GM12865 (cell line): ENCODE measurements around the gene BRSK1.

Experiments used
- DNase-seq: peaks from one replicate; pipeline ENCODE4 v3.0.0; 2010; ENCODE audit warnings: low read depth
- H3K4me3 ChIP-seq: 2 replicates; pipeline ENCODE4 v1.5.1; 2011; ENCODE audit warnings: mild to moderate bottlenecking, low read depth, low read length, control low read depth
- CTCF ChIP-seq: IDR thresholded peaks from 2 replicates; pipeline ENCODE4 v1.5.1; 2011; ENCODE audit warnings: low read length, control low read depth, low read depth, inconsistent platforms; ENCODE audit not compliant: insufficient read depth; ENCODE audit errors: missing control alignments

The BRSK1 gene

GRCh38 chr19:55300886-55301458, 17.2 kb downstream of the BRSK1 start:
- no peak overlapping the region for H3K4me3 ChIP-seq
- no peak for DNase-seq
- no peak for TF ChIP-seq CTCF

DNA sequence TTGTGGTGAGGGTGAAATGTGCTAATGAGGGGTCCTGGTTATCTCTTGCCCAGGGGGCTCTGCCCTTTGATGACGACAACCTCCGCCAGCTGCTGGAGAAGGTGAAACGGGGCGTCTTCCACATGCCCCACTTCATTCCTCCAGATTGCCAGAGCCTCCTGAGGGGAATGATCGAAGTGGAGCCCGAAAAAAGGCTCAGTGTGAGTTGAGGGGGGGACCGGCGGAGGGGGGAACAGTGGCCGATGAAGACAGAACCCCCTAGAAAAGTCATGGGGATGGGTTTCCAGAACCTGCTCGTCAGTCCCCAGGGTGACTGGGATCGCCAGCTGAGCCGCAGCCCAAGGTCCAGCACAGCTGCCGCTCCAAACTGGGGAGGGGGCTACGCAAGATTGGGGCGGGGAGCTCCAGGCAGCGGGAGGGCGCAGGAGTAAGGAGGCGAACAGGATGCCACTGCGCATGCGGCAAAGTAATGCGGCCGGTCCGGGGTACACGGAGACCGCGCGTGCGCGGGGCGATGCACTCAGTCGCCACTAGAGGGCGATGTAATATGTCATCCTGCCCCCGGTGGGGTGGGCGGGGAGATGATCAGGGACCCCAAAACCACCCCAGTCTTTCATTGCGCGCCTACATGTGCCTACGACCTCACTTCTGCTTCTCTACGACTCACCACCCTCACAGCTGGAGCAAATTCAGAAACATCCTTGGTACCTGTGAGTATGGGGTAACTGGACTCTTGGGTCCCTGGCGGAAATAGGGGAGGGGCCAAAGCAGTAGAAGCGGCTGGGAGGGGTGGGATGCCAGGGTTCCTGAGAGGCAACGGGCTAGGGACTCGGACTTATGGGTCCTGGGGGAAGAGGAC, 17.9 kb downstream of the BRSK1 start:
- peak; percentile 97 for TF ChIP-seq CTCF
- H3K4me3 ChIP-seq, result peak overlapping the region; percentile 58
- DNase-seq, result peak; percentile 89

DNA sequence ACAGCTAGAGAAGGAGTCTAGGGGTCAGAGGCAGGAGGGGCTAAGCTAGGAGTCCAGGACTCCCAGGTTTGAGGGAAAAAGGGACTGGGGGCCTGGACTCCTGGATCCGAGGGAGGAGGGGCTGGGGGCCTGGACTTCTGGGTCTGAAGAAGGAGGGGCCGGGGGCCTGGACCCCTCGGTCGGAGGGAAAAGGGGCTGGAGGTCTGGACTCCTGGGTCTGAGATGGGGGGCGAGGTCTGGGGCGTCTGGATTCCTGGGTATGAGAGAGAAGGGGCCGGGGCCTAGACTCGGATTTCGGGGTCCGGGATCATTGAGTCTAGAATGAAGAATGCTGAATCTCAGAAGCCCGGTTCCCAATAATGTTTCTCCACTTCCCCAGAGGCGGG, 18.5 kb downstream of the BRSK1 start:
- no peak for DNase-seq
- peak overlapping the region; percentile 58 for H3K4me3 ChIP-seq
- TF ChIP-seq CTCF, result no peak

GRCh38 chr19:55303477-55303876, 19.7 kb downstream of the BRSK1 start:
- no peak overlapping the region for H3K4me3 ChIP-seq
- DNase-seq, result no peak
- no peak for TF ChIP-seq CTCF

DNA sequence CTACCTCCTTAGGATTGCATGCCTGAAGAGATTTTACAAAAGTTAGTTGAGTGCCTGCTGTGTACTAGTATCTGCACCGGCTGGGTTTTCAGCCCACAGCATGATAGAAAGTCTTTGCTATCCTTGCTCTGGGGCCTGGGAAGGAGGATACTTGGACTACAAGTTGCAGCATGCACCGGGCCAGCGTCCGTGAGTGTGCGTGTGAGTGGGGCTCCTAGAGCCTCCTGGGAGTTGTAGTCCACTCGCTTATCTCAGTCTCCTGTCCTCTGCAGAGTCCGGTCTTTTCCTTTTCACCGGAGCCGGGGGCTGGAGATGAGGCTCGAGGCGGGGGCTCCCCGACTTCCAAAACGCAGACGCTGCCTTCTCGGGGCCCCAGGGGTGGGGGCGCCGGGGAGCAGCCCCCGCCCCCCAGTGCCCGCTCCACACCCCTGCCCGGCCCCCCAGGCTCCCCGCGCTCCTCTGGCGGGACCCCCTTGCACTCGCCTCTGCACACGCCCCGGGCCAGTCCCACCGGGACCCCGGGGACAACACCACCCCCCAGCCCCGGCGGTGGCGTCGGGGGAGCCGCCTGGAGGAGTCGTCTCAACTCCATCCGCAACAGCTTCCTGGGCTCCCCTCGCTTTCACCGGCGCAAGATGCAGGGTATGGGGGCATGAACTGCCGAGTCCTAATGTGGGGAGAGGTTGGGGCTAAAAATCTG, 20.6 kb downstream of the BRSK1 start:
- DNase-seq, result peak; percentile 78
- TF ChIP-seq CTCF, result no peak
- no peak overlapping the region for H3K4me3 ChIP-seq

- DNase-seq, result no peak
- no peak for TF ChIP-seq CTCF
- no peak overlapping the region for H3K4me3 ChIP-seq
These were observed 21.2 kb downstream of the BRSK1 start for GRCh38 chr19:55304980-55305379.
